Mesodermal cell (in vitro differentiated cells): Measurements from ENCODE around the gene HOMER2.
"Not testable (repeated sequence)": the region's sequence is repeated elsewhere in the genome, so short reads cannot be mapped to it uniquely, and the experiment has no call there.

ENCODE experiments used
- H3K27ac ChIP-seq: 2 replicates; pipeline ENCODE4 v1.7.0; 2013; ENCODE audit warnings: mild to moderate bottlenecking, low read depth, low read length, moderate library complexity; ENCODE audit not compliant: severe bottlenecking
- H3K36me3 ChIP-seq: 2 replicates; pipeline ENCODE4 v1.7.1; 2013; ENCODE audit warnings: mild to moderate bottlenecking, low read length, moderate library complexity; ENCODE audit not compliant: control insufficient read depth, insufficient read depth
- H3K4me1 ChIP-seq: one replicate; pipeline ENCODE4 v1.7.1; 2013; ENCODE audit warnings: mild to moderate bottlenecking, low read length; ENCODE audit not compliant: insufficient read depth, control insufficient read depth, poor library complexity, severe bottlenecking
- H3K4me3 ChIP-seq: 2 replicates; pipeline ENCODE4 v1.7.0; 2013; ENCODE audit warnings: low read length, control low read depth, mild to moderate bottlenecking; ENCODE audit not compliant: insufficient read depth, poor library complexity, severe bottlenecking; ENCODE audit errors: extremely low read depth
- H3K9me3 ChIP-seq: 2 replicates; pipeline ENCODE4 v1.7.1; 2013; ENCODE audit warnings: mild to moderate bottlenecking, low read length, moderate library complexity; ENCODE audit not compliant: control insufficient read depth
- WGBS, 2 experiments: methylation state at CpG; one replicate each; pipeline ENCODE4 v1.1.5; 2013; ENCODE audit warnings: missing lambda C conversion rate in 2 of 2; ENCODE audit not compliant: insufficient coverage in 2 of 2; 5-methylcytosine and 5-hydroxymethylcytosine counted together

Gene HOMER2

GRCh38 chr15:82944821-82945220 lies 7.7 kb downstream of the HOMER2 start:
- no peak overlapping the region for H3K27ac ChIP-seq
- H3K9me3 ChIP-seq, result no peaks in the 10 kb centered on the region
- WGBS, 2 experiments, result 74 to 85% methylated on average over 4 to 5 of the region's 5 CpGs
- H3K36me3 ChIP-seq, result no peaks in the 10 kb centered on the region
- H3K4me1 ChIP-seq, result no peaks in the 10 kb centered on the region
- H3K4me3 ChIP-seq, result no peak overlapping the region

GRCh38 chr15:82944056-82944455 lies 8.5 kb downstream of the HOMER2 start:
- WGBS, 2 experiments, result 81 to 91% methylated on average over 5 of the region's 5 CpGs
- no peak overlapping the region for H3K27ac ChIP-seq
- no peaks in the 10 kb centered on the region for H3K4me1 ChIP-seq
- H3K9me3 ChIP-seq, result no peaks in the 10 kb centered on the region
- H3K36me3 ChIP-seq, result no peaks in the 10 kb centered on the region
- H3K4me3 ChIP-seq, result no peak overlapping the region

GRCh38 chr15:82943176-82943575 lies 9.3 kb downstream of the HOMER2 start:
- Histone ChIP-seq H3K4me1 (no peaks in the 10 kb centered on the region), H3K9me3 (no peaks in the 10 kb centered on the region), H3K4me3 (no peak overlapping the region), H3K27ac (no peak overlapping the region), H3K36me3 (no peaks in the 10 kb centered on the region)
- 86 to 88% methylated on average over 3 of the region's 3 CpGs for WGBS, 2 experiments

GRCh38 chr15:82942691-82943090 lies 9.8 kb downstream of the HOMER2 start:
- Histone ChIP-seq H3K27ac (no peak overlapping the region), H3K4me1 (no peaks in the 10 kb centered on the region), H3K4me3 (no peak overlapping the region), H3K36me3 (no peaks in the 10 kb centered on the region), H3K9me3 (no peaks in the 10 kb centered on the region)
- WGBS, 2 experiments, result 88 to 90% methylated on average over 6 of the region's 8 CpGs

- not testable (repeated sequence) for H3K36me3 ChIP-seq, H3K4me3 ChIP-seq, H3K9me3 ChIP-seq, H3K4me1 ChIP-seq, H3K27ac ChIP-seq
- 93% methylated on average over 5 to 6 of the region's 6 CpGs for WGBS, 2 experiments
These were observed 12.8 kb downstream of the HOMER2 start for GRCh38 chr15:82939678-82940077.

GRCh38 chr15:82937712-82938058 lies 14.8 kb downstream of the HOMER2 start:
- WGBS, 2 experiments, result 98 to 100% methylated on average over 1 to 4 of the region's 5 CpGs
- Histone ChIP-seq H3K27ac (no peak overlapping the region), H3K4me3 (no peak overlapping the region), H3K4me1 (no peaks in the 10 kb centered on the region), H3K36me3 (no peaks in the 10 kb centered on the region), H3K9me3 (no peaks in the 10 kb centered on the region)

- whole genome bisulfite sequencing, 2 experiments, result 65 to 90% methylated on average over 2 of the region's 4 CpGs
- no peaks in the 10 kb centered on the region for H3K36me3 ChIP-seq
- H3K4me3 ChIP-seq, result no peak overlapping the region
- no peaks in the 10 kb centered on the region for H3K4me1 ChIP-seq
- no peaks in the 10 kb centered on the region for H3K9me3 ChIP-seq
- no peak overlapping the region for H3K27ac ChIP-seq
These were observed 15.4 kb downstream of the HOMER2 start for GRCh38 chr15:82936966-82937711.

- H3K36me3 ChIP-seq, result no peaks in the 10 kb centered on the region
- WGBS, 2 experiments, result 75 to 82% methylated on average over 1 of the region's 1 CpG
- no peaks in the 10 kb centered on the region for H3K9me3 ChIP-seq
- H3K27ac ChIP-seq, result no peak overlapping the region
- no peak overlapping the region for H3K4me3 ChIP-seq
- H3K4me1 ChIP-seq, result no peaks in the 10 kb centered on the region
These were observed 17.1 kb downstream of the HOMER2 start for GRCh38 chr15:82935382-82935781.

- WGBS, 2 experiments, result 84 to 87% methylated on average over 13 of the region's 15 CpGs
- Histone ChIP-seq H3K36me3 (no peaks in the 10 kb centered on the region), H3K27ac (no peak overlapping the region), H3K4me3 (no peak overlapping the region), H3K9me3 (no peaks in the 10 kb centered on the region), H3K4me1 (no peaks in the 10 kb centered on the region)
These were observed 18.2 kb downstream of the HOMER2 start for GRCh38 chr15:82934100-82934880.

- no peaks in the 10 kb centered on the region for H3K9me3 ChIP-seq
- H3K27ac ChIP-seq, result no peak overlapping the region
- 89 to 95% methylated on average over 5 to 6 of the region's 6 CpGs for WGBS, 2 experiments
- H3K36me3 ChIP-seq, result no peaks in the 10 kb centered on the region
- no peaks in the 10 kb centered on the region for H3K4me1 ChIP-seq
- H3K4me3 ChIP-seq, result no peak overlapping the region
These were observed 18.9 kb downstream of the HOMER2 start for GRCh38 chr15:82933576-82933975.

GRCh38 chr15:82931221-82931620 lies 21.3 kb downstream of the HOMER2 start:
- H3K4me3 ChIP-seq, result no peak overlapping the region
- H3K36me3 ChIP-seq, result no peaks in the 10 kb centered on the region
- H3K9me3 ChIP-seq, result no peaks in the 10 kb centered on the region
- 63 to 83% methylated on average over 1 of the region's 3 CpGs for WGBS, 2 experiments
- H3K27ac ChIP-seq, result no peak overlapping the region
- H3K4me1 ChIP-seq, result no peaks in the 10 kb centered on the region
